KG1 (cell line): ENCODE measurements around the gene CYP4A22.
"Not testable (repeated sequence)": the region's sequence is repeated elsewhere in the genome, so short reads cannot be mapped to it uniquely, and the experiment has no call there.

Source experiments
- DNase-seq: peaks from one replicate; lab custom pipeline; 2025; lab: John Stamatoyannopoulos, UW

CYP4A22 gene, protein sequence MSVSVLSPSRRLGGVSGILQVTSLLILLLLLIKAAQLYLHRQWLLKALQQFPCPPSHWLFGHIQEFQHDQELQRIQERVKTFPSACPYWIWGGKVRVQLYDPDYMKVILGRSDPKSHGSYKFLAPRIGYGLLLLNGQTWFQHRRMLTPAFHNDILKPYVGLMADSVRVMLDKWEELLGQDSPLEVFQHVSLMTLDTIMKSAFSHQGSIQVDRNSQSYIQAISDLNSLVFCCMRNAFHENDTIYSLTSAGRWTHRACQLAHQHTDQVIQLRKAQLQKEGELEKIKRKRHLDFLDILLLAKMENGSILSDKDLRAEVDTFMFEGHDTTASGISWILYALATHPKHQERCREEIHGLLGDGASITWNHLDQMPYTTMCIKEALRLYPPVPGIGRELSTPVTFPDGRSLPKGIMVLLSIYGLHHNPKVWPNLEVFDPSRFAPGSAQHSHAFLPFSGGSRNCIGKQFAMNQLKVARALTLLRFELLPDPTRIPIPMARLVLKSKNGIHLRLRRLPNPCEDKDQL

DNA sequence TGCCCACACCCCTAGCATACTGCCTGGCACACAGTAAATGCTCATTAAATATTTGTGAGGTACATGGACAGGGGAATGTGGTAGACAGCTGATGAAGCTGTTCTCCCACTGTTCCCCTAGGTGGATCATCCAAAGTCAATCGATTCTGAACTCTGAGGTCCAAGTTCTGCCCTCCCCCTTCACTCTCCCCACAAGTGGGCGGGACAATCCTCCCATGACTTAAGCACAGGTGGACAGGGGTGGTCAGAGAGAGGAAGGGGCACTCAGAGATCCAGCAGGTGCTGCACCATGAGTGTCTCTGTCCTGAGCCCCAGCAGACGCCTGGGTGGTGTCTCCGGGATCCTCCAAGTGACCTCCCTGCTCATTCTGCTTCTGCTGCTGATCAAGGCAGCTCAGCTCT, at the start of gene CYP4A22:
TSS of gene CYP4A22 (plus strand) at position 244 of the 400 bp plus-strand sequence. CDS start at position 289, 45 bp downstream.
- no peak for DNase-seq

DNA sequence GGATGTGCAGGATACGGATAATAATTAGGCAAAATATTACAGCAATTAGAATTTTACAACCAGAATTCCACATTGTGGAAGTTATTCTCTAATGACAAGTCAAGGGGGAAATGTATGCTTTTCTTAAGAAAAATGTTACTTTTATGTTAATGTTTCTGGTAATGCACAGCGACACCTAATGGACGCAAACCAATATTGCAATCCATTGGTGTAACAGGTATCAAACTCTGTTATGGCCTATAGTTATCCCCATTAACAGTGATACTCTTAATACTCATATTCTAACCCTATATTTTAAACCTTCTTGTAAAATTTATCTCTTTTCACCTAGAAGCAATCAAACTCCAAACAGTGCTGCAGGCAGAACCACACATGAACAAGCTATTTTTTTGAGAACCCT, 47.9 kb upstream of the CYP4A22 start:
- not testable (repeated sequence) for DNase-seq

DNA sequence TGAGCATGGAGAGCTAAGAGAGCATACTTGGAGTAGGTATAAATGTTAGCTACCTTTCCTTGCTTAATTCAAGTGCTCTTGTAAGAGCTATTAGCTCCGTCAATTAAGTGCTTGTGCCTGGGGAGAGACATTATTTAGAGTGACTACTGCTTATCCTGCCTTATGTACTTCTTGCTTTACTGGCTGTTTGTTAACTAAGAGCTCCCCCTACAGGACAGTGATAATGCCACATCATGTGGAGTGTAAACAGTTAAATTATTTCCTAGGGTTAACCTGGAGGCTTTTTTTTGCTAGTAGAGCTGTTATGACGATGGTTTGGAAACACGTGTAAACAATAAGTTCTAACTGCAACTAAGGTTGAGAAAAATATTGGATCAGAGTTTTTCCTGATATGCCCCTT, 45.8 kb upstream of the CYP4A22 start:
- not testable (repeated sequence) for DNase-seq

DNA sequence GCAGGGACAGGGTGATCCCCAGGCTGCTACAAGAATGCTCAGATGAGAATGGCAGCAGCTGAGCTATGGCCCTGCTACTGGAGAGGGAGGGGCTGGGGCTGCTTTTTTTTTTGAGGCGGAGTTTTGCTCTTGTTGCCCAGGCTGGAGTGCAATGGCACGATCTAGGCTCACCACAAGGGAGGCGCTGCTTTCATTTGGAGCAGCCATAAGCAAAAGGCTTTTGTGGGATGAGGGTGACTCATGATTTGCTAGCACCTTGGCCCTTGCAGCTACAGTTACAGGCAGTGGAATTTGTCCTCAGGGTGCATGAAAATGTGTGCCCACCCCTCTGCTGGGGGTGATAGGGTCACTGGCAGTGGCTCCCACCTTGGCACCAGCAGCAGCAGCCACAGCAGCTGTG, 32.4 kb upstream of the CYP4A22 start:
- DNase-seq: no peak

DNA sequence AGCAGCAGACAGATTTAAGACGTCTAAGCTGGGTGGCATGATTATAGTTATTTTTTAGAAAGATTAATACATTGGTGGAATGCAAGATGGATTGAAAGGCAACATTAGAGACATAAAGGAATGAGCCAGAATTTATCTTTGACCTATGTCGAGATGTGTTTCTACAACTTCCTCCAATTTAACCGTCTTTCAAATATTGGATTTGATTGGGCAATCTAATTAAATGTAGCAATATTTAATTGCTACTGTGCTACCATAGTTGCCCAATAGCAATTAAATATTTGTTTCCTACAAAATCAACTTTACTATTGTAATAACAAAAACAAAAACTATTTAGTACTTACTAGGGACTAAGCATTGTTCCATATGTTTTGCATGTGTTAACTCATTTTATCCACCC, 30.4 kb upstream of the CYP4A22 start:
- DNase-seq: no peak

DNA sequence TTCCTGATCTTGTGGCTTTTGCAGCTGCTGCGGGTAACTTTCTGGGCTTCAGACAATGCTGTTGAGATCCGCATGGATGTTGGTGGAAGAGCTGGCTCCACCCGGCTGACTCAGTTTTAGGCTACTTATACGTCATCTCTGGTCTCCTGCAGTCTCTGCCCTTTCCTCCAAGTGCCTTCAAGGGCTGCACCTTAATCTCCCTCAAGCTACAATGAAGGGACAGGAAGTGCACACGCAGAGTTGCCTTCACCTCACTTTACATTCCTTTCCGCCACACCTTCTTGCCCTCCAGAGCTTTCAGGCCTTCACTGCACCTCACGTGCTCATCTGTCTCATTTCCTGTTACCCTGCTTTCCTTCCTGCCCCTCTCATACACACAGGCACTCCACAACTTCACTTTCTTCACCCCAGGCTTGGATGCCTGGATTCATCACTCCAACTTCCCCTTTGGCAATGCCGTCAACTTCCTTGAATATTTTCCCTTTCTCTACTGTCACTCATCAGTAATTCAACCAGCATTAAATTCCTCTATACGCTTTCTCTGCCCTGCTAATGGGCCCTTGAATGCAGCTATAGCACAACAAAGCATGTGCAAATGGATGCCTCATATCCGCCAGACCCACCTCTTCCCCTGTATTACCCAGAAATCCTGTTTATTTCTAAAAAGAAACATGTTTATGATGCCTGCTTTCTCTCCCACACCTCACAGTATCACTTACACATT, 29.2 kb upstream of the CYP4A22 start:
- DNase-seq: not testable (repeated sequence)

DNA sequence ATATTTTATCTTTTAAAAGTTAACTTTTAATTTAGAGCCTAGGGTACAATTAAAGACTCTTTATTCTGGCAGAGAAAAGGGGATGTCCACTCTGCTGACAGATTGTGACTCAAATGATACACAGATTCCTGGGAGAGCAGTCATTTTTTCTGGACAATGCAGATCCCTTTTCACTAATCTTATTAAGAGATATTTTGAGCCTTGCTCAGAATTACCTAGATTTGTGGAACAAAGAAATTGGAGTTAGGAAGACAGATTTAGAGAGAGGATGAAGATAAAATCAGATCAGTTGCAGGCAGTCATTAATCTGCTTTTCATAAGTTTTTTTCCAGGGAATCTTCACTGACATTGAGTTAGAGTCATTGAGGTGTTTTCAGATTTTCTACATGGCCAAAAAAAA, 27.8 kb upstream of the CYP4A22 start:
- DNase-seq: not testable (repeated sequence)

DNA sequence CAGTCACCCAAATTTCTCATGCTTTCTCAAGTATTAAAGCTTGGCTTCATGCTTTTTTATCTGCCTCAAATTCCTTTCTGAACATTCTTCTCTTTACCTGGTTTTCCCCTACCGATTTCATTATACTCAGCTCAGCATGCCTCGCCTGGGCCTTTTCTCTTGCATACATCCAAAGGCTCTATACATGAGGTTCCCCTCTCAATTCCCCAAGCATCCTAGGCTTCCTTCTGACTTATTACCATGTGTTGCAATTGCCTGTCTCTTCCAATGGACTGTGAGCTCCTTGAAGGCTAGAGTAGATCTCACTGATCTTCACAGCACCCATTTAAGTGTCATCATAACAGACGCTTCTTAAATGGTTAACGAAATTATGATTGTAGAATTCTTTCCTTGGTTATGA, 24.1 kb upstream of the CYP4A22 start:
- DNase-seq: no peak

DNA sequence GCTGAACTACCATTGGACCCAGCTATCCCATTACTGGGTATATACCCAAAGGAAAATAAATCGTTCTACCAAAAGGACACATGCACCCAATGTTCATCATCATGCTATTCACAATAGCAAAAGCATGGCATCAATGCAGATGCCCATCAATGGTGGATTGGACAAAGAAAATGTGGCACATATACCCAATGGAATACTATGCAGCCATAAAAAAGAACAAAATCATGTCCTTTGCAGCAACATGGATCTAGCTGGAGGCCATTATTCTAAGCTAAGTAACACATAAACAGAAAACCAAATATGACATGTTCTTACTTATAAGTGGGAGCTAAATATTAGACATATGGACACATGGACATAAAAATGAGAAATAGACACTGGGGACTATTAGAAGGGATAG, 16.2 kb upstream of the CYP4A22 start:
- DNase-seq: not testable (repeated sequence)

DNA sequence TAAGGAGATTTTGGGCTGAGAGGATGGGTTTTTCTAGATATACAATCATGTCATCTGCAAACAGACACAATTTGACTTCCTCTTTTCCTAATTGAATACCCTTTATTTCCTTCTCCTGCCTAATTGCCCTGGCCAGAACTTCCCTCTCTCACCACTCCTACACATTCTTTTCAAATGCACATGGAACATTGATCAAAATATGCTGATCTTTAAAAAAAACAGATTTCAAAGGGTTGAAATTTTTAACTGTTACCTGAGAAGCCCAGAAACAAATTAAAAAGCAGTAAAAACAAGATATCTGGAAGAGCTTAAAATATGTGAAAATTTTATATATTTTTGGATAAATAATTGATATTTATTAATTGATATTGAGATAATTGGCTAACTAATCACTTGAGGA, 12.4 kb upstream of the CYP4A22 start:
- DNase-seq: not testable (repeated sequence)

DNA sequence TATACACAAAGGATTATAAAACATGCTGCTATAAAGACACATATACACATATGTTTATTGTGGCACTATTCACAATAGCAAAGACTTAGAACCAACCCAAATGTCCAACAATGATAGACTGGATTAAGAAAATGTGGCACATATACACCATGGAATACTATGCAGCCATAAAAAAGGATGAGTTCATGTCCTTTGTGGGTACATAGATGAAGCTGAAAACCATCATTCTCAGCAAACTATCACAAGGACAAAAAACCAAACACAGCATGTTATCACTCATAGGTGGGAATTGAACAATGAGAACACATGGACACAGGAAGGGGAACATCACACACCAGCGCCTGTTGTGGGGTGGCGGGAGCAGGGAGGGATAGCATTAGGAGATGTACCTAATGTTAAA, 10.2 kb upstream of the CYP4A22 start:
- not testable (repeated sequence) for DNase-seq

DNA sequence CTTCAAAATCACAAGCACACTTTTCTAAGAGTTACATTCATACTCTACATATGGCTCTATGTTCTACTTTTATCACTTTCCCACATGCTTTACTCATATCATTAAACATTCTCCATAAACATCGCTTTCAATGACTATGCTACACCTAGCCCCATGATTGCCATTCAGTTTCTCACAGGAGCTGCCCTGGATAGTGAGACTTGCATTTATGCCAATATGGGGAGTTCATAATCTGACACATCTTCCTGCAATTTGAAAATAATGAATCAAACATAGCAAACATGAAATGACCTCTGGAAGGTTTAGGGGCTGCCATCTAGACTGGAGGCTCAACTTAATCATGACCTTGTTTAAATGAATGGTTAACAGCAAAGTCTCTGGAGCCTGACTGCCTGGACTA, 9.0 kb upstream of the CYP4A22 start:
- DNase-seq: no peak

DNA sequence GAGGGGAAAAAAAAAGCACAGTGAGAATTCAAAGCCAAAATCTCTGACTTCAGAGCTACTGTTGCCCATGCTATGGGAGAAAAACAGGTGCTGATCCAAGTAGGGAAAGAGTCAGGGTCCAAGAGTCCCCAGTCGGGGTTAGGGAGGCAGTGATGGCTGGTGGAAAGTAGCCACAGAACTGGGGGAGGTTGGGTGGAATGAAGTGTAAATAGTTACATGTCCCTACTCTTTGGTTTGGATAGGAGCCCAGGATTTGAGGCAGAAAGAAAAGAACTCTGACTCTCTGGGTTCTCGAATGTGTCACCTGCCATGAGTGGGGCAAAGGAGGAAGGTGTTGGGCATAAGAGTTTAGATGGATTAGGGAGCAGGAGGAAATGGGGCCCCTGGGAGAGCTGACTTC, 8.4 kb upstream of the CYP4A22 start:
- not testable (repeated sequence) for DNase-seq

DNA sequence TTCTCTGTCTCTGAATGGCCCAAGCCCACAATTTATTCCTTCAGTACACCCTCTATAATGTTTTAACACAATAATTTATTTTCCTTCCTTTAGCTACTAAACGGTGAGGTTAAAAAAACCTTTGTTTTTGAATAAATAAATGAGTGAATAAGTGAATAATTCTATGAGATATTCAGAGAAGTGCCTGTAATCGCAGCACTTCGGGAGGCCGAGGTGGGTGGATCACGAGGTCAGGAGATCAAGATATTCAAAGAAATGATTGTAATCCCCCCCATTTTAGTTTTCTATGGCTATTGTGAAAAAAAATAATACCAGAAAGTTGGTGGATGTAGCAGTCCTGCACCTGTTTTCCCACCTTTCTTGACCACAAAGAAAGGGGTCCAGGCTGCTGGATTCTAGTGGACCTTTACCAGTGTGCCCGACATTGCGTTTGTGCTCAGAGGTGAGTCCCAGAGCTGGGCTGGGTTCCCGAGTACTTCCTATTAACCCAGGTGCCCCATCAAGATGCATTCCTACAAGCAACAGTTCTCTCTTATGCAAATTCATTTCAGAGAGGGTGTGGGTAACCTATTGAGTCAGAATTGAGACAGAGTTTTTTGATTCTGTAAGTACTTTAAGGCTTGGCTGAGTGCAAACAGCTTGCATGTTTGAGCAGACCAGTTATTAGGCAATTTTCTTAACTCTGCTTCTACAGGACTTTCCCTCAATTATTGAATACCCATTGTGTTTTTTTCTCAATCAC, 7.6 kb upstream of the CYP4A22 start:
- DNase-seq: not testable (repeated sequence)

DNA sequence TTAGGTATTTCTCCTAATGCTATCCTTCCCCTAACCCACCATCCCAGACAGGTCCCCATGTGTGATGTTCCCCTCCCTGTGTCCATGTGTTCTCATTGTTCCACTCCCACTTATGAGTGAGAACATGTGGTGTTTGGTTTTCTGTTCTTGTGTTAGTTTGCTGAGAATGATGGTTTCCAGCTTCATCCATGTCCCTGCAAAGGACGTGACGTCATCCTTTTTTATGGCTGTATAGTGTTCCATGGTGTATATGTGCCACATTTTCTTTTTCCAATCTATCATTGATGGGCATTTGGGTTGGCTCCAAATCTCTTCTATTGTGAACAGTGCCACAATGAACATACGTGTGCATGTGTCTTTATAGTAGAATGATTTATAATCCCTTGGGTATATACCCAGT, 4.6 kb upstream of the CYP4A22 start:
- not testable (repeated sequence) for DNase-seq

DNA sequence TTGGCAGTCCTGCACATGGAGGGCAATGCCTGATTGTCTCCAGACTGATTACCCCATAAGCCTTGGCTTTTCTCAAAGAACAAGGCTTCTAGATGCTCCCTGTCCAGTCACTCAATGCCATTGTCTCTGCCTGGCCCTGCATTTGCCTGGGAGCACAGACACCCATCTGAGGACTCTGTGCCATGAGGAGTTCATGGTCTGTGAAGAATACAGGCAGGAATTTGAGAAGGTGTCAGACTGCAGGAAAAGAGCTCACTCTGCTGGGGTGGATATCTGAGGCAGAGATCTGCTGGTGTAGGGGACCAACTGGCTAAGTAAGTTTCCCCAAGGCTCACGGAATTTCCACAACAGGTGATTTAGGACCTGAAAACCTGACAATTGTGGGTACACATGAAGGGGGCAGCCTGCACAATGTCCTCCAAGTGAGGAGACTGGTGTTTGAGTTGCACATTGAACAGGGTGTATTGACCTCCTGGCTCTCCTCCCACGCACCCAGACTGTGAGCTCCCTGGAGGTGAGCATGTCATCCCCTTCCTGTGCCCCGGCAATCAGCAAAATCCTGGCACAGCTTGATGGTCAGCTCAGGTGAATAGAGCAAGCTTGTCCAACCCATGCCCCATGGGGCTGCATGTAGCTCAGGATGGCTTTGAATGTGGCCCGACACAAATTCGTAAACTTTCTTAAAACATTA, 829 bp downstream of the CYP4A22 start:
- DNase-seq: no peak

DNA sequence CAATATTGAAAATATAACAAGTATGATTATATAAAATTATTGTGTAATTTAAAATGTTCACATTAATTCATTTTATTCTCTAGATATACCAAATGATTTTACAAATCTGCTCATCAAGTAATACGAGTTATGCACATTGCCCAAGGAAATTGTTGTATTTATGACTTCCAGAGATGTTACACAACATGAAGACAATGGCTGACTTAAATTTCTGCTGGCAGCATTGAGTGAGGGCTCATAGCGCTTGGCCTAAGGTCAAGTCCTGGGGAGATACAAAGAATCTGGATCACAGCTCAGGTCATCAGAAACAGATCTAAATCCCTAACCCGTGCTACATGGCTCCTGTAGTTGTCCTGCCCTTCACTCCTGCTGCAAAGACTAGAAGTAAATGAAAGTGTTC, 3.1 kb downstream of the CYP4A22 start:
- DNase-seq: not testable (repeated sequence)

DNA sequence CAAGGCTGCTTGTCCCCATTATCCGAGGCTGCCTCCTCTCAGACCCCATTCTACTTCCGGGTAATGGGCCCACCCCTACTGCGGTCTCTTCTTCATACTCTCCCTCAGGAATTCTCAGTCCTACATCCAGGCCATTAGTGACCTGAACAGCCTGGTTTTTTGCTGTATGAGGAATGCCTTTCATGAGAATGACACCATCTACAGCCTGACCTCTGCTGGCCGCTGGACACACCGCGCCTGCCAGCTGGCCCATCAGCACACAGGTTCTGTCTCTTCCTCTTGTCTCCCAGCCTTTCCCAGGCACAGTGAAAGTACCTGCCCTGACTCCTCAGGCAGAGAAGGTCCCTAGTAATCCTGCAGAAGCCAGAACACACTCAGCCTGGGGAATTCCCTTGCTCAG, 6.4 kb downstream of the CYP4A22 start:
- not testable (repeated sequence) for DNase-seq

DNA sequence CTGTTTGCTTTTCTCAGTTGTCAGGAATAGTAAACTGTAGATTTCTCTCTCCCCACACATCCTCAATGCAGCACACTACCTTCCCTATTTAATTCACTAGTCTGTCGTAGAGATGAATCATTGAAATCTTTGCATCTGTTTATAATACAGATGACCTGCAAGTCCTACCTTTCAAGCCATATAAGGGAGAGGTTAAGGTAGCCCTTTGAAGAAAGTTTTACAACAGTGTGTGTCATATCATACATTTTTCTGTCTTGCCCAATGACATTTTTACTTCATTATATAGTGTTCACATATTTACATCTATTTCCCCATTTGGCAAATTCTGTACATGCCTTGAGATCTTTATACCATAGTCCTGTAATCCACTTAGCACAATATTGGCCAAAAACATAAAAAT, 9.3 kb downstream of the CYP4A22 start:
- not testable (repeated sequence) for DNase-seq

DNA sequence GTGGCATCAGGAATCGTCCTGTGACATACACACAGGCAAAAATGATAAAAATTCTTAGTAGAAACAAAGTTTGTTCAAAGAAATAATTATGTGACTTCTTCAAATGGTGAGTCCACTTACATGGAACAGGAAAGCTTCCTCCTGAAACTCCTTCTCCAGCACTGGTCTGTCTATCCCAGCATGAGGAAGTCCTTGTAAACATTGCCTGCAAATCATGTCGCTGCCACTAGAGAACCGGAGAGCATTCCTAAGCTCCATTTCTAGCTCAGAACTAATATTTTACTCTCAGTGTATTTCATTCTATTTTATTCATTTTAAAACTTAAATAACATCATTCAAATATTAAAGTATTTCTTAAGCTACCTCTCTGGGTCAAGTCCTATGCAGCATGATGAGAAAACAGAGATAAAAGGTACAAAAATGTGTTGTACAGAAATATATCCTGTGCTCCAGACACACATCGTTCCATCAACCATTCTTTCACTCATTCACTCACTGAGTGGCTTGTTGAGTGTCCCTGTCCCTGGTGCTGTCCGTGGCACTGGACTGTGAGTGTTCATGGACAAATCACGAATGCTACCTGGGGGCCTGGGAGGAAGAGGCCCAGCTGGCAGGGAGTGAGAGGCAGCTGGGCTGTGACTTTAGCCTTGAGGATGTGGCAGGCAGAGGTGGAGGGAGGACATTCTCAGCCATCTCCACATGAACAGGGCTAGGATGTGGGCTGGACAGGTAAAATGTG, 10.0 kb downstream of the CYP4A22 start:
- no peak for DNase-seq

DNA sequence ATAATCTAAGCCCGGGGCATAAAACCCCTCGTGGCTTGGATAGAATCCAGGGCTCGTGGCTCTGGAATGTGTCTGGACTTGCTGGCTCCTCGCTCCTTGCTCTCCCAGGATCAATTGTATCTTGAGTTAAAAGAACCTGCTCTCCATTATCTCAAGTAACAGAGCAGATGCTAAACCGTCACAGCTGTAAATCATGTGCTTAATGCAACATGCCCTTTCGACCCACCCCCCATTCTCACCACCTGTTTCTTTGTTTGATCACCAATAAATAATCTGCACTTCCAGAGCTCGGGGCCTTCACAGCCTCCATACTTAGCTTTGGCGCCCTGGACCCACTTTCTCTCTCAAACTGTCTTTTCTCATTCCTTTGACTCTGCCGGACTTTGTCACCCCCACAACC, 11.9 kb downstream of the CYP4A22 start:
- DNase-seq: not testable (repeated sequence)
